ENCODE measurements around the gene CNN2. TPM values are rescaled to one million over a fixed set of nuclear protein-coding genes. Genes with fewer than 3 reads are reported as not detected.
A peak's percentile ranks its signal among the peaks of the same experiment; 100 is the strongest.

Gene CNN2
- total and polyA plus RNA-seq, 2 experiments from 2014 or later, result 115 to 247 TPM

DNA sequence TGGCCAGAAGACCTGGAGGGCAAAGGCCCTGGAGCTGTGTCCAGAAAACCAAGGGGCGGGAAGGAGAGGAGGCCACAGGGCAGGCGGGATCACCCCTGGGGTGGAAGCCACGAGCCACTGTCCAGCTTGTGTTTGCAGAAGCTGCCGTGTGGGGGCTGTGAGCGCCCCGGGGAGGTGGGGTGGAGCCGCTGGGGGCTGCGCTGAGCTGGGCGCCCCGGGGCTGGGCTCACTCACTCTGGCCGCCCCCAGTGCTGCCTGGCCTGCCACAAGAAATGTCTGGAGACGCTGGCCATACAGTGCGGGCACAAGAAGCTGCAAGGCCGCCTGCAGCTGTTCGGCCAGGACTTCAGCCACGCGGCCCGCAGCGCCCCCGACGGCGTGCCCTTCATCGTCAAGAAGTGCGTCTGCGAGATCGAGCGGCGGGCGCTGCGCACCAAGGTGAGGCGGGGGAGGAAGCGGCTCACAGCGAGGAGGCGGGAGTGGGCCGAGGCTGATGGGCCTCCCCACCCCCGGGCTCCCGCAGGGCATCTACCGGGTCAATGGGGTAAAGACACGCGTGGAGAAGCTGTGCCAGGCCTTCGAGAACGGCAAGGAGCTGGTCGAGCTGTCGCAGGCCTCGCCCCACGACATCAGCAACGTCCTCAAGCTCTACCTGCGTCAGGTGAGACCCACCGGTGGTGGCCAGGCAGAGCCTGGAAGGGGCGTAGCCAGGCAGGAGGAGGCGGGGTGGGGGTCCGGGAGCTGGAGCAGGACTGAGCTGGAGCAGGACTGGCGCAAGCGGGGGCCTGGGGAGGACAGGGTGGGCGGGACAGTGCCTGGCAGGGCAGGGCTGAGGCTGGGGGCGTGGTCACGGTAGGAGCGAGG, 55.1 kb downstream of the CNN2 start:
- H3K9me2 ChIP-seq (replicated peaks; ENCODE audit: insufficient read depth), result no peaks in the 10 kb centered on the region
- H3K9me3 ChIP-seq (ENCODE audit: low read depth), result no peaks in the 10 kb centered on the region
- H4K20me1 ChIP-seq (ENCODE audit: insufficient read depth, poor library complexity, severe bottlenecking), result no peaks in the 10 kb centered on the region
- no peaks in the 10 kb centered on the region for H3K27me3 ChIP-seq
- H3K36me3 ChIP-seq (replicated peaks; ENCODE audit: insufficient read depth, low read depth), result no peaks in the 10 kb centered on the region
- peak; percentile 66 for DNase-seq (ENCODE audit: low spot score)
- H2AFZ ChIP-seq, result peak overlapping the region; percentile 49
- peaks cover 4% of the 10 kb centered on the region for H3K4me1 ChIP-seq (ENCODE audit: insufficient read depth)
- no peak overlapping the region for H3K4me3 ChIP-seq
- TF ChIP-seq EZH2phosphoT487 (IDR thresholded peaks at IDR 0.05; ENCODE audit: low read depth, severe bottlenecking, unreplicated experiment) (no peak), EZH2 (IDR thresholded peaks at IDR 0.05; ENCODE audit: borderline replicate concordance) (no peak)
- TF ChIP-seq, protein P1, sequence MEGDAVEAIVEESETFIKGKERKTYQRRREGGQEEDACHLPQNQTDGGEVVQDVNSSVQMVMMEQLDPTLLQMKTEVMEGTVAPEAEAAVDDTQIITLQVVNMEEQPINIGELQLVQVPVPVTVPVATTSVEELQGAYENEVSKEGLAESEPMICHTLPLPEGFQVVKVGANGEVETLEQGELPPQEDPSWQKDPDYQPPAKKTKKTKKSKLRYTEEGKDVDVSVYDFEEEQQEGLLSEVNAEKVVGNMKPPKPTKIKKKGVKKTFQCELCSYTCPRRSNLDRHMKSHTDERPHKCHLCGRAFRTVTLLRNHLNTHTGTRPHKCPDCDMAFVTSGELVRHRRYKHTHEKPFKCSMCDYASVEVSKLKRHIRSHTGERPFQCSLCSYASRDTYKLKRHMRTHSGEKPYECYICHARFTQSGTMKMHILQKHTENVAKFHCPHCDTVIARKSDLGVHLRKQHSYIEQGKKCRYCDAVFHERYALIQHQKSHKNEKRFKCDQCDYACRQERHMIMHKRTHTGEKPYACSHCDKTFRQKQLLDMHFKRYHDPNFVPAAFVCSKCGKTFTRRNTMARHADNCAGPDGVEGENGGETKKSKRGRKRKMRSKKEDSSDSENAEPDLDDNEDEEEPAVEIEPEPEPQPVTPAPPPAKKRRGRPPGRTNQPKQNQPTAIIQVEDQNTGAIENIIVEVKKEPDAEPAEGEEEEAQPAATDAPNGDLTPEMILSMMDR (IDR thresholded peaks at IDR 0.05; ENCODE audit: poor library complexity), result peak; percentile 3
- H3K4me2 ChIP-seq, result peak overlapping the region; percentile 82
- 36% methylated on average over 34 of the region's 58 CpGs for WGBS (ENCODE audit: low lambda C conversion rate, missing lambda C conversion rate)
- H3K79me2 ChIP-seq, result no peaks in the 10 kb centered on the region
- peak overlapping the region; percentile 60 for H3K27ac ChIP-seq

DNA sequence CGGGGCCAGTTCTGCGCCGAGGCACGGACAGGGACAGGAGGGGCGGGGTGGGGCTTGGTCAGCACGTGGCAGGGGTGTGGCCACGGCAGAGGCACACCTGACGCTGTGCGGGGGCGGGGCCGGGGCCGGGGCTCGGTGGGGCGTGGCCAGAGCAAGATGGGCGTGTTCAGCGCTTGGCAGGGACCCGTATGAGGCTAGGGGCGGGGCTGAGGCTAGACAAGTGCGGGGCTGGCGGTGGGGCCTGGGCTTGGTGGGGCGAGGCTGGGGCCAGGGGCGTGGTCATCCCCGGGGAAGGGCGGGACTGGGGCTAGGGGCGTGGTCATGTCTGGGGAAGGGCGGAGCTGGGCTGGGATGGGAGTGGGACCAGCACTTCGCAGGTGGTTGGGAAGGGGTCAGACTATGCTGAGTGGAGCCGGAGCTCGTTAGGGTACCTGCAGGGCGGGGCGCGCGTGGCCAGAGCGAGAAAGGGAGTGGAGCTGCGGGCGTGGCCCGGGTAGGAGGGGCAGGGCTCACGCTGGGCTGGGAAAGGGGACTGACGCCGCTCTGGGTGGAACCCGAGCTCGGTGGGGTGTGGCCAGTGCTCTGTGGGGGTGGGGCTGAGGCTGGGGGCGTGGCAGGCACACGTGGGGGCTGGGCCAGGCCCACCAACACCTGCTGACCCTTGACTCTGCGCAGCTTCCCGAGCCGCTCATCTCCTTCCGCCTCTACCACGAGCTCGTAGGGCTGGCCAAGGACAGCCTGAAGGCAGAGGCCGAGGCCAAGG, 55.9 kb downstream of the CNN2 start:
- no peaks in the 10 kb centered on the region for H3K27me3 ChIP-seq
- peak overlapping the region; percentile 82 for H3K4me2 ChIP-seq
- H3K27ac ChIP-seq, result peak overlapping the region; percentile 70
- H2AFZ ChIP-seq, result no peak overlapping the region
- WGBS (ENCODE audit: low lambda C conversion rate, missing lambda C conversion rate), result 4% methylated on average over 18 of the region's 51 CpGs
- TF ChIP-seq EZH2 (IDR thresholded peaks at IDR 0.05; ENCODE audit: borderline replicate concordance), result no peak
- TF ChIP-seq, protein P1 (IDR thresholded peaks at IDR 0.05; ENCODE audit: poor library complexity), result no peak
- TF ChIP-seq EZH2phosphoT487 (IDR thresholded peaks at IDR 0.05; ENCODE audit: low read depth, severe bottlenecking, unreplicated experiment), result no peak
- no peaks in the 10 kb centered on the region for H3K9me2 ChIP-seq (replicated peaks; ENCODE audit: insufficient read depth)
- H3K4me3 ChIP-seq, result no peak overlapping the region
- DNase-seq (ENCODE audit: low spot score), result peak; percentile 96
- no peaks in the 10 kb centered on the region for H3K79me2 ChIP-seq
- H3K9me3 ChIP-seq (ENCODE audit: low read depth), result no peaks in the 10 kb centered on the region
- H4K20me1 ChIP-seq (ENCODE audit: insufficient read depth, poor library complexity, severe bottlenecking), result no peaks in the 10 kb centered on the region
- no peaks in the 10 kb centered on the region for H3K36me3 ChIP-seq (replicated peaks; ENCODE audit: insufficient read depth, low read depth)
- H3K4me1 ChIP-seq (ENCODE audit: insufficient read depth), result peaks cover 4% of the 10 kb centered on the region

DNA sequence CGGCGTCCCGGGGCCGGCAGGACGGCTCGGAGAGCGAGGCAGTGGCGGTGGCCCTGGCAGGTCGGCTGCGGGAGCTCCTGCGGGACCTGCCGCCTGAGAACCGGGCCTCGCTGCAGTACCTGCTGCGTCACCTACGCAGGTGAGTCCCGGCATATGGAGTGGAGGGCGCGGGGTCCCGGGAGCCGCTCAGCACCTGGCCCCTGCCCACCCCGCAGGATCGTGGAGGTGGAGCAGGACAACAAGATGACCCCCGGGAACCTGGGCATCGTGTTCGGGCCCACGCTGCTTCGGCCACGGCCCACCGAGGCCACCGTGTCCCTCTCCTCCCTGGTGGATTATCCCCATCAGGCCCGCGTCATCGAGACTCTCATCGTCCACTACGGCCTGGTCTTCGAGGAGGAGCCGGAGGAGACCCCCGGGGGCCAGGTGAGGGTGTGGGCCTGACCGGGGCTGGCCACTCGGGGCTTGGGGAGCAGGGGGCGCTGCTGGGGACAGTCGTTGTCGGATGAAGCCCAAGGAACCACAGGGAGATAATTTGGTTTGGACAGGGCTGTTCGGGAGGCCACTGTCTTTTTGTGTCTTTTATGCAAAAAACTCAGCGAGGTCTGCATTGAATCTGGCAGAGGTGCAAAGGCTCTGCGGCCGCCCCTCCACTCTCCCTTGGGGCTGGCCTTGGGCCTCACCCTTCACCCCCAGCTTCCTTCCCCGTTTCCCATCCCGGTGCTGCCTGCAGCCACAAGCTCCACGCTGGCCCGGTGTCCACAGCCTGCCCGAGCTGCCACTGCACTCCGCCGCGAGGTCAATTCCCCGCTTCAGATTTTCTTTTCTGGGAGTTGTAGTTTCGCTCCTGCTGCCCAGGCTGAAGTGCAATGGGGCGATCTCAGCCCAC, 56.8 kb downstream of the CNN2 start:
- WGBS (ENCODE audit: low lambda C conversion rate, missing lambda C conversion rate), result 74% methylated on average over 51 of the region's 59 CpGs
- peak overlapping the region; percentile 43 for H3K27ac ChIP-seq
- no peak overlapping the region for H2AFZ ChIP-seq
- peaks cover 4% of the 10 kb centered on the region for H3K4me1 ChIP-seq (ENCODE audit: insufficient read depth)
- DNase-seq (ENCODE audit: low spot score), result no peak
- peak overlapping the region; percentile 82 for H3K4me2 ChIP-seq
- no peaks in the 10 kb centered on the region for H3K36me3 ChIP-seq (replicated peaks; ENCODE audit: insufficient read depth, low read depth)
- no peaks in the 10 kb centered on the region for H3K9me3 ChIP-seq (ENCODE audit: low read depth)
- no peak overlapping the region for H3K4me3 ChIP-seq
- H3K27me3 ChIP-seq, result no peaks in the 10 kb centered on the region
- H4K20me1 ChIP-seq (ENCODE audit: insufficient read depth, poor library complexity, severe bottlenecking), result no peaks in the 10 kb centered on the region
- TF ChIP-seq EZH2 (IDR thresholded peaks at IDR 0.05; ENCODE audit: borderline replicate concordance) (no peak), EZH2phosphoT487 (IDR thresholded peaks at IDR 0.05; ENCODE audit: low read depth, severe bottlenecking, unreplicated experiment) (no peak)
- TF ChIP-seq, protein P1 (IDR thresholded peaks at IDR 0.05; ENCODE audit: poor library complexity), result no peak
- no peaks in the 10 kb centered on the region for H3K9me2 ChIP-seq (replicated peaks; ENCODE audit: insufficient read depth)
- H3K79me2 ChIP-seq, result no peaks in the 10 kb centered on the region
